H9 (cell line): ENCODE data around the gene PDE12. TPM values are rescaled to one million over a fixed set of nuclear protein-coding genes. Genes with fewer than 3 reads are reported as not detected.

ENCODE experiments used
- DNase-seq: peaks from one replicate; pipeline ENCODE4 v3.0.0-alpha.2; 2017
- H2AFZ ChIP-seq: one replicate; pipeline ENCODE4 v1.6.1; 2013; ENCODE audit warnings: mild to moderate bottlenecking, low read length, control low read depth, moderate library complexity
- H2AK5ac ChIP-seq: 2 replicates; pipeline ENCODE4 v1.6.1; 2013; ENCODE audit warnings: low read length, control low read depth, mixed read lengths; ENCODE audit not compliant: insufficient read length
- H2BK120ac ChIP-seq: one replicate; pipeline ENCODE4 v1.6.1; 2013; ENCODE audit warnings: low read depth, mild to moderate bottlenecking, low read length, control low read depth, inconsistent platforms; ENCODE audit not compliant: poor library complexity, severe bottlenecking
- H2BK12ac ChIP-seq: 2 replicates; pipeline ENCODE4 v1.6.1; 2013; ENCODE audit warnings: low read length, control low read depth, mixed read lengths, low read depth; ENCODE audit not compliant: insufficient read length
- H2BK15ac ChIP-seq: 2 replicates; pipeline ENCODE4 v1.6.1; 2013; ENCODE audit warnings: low read depth, low read length, control low read depth
- H2BK20ac ChIP-seq: one replicate; pipeline ENCODE4 v1.6.1; 2013; ENCODE audit warnings: low read depth, mild to moderate bottlenecking, low read length, control low read depth, inconsistent platforms; ENCODE audit not compliant: poor library complexity, severe bottlenecking
- H2BK5ac ChIP-seq: 2 replicates; pipeline ENCODE4 v1.6.1; 2013; ENCODE audit warnings: low read length, control low read depth, mixed read lengths; ENCODE audit not compliant: insufficient read length
- H3K14ac ChIP-seq: 2 replicates; pipeline ENCODE4 v1.6.1; 2013; ENCODE audit warnings: low read length, control low read depth; ENCODE audit not compliant: insufficient read depth
- H3K18ac ChIP-seq: 2 replicates; pipeline ENCODE4 v1.6.1; 2013; ENCODE audit warnings: low read depth, mild to moderate bottlenecking, mixed read lengths, low read length, control low read depth; ENCODE audit not compliant: insufficient read length
- H3K23ac ChIP-seq: 2 replicates; pipeline ENCODE4 v1.6.1; 2013; ENCODE audit warnings: low read length, control low read depth, mixed read lengths, low read depth; ENCODE audit not compliant: insufficient read length
- H3K23me2 ChIP-seq: 2 replicates; pipeline ENCODE4 v1.6.1; 2013; ENCODE audit warnings: low read depth, mild to moderate bottlenecking, mixed read lengths, low read length, control low read depth; ENCODE audit not compliant: insufficient read length, poor library complexity, severe bottlenecking
- H3K27ac ChIP-seq: 2 replicates; pipeline ENCODE4 v1.5.1; 2013; ENCODE audit warnings: low read length, control low read depth, mixed read lengths, low read depth; ENCODE audit not compliant: insufficient read length
- H3K27me3 ChIP-seq: 2 replicates; pipeline ENCODE4 v1.6.1; 2013; ENCODE audit warnings: low read length, control low read depth, inconsistent platforms; ENCODE audit not compliant: insufficient read depth
- H3K4ac ChIP-seq: 2 replicates; pipeline ENCODE4 v1.6.1; 2013; ENCODE audit warnings: low read depth, mild to moderate bottlenecking, control low read depth, inconsistent platforms, low read length, moderate library complexity
- H3K4me1 ChIP-seq: 2 replicates; pipeline ENCODE4 v1.6.1; 2013; ENCODE audit warnings: low read length, control low read depth, inconsistent platforms; ENCODE audit not compliant: insufficient read depth
- H3K4me2 ChIP-seq: 2 replicates; pipeline ENCODE4 v1.6.1; 2013; ENCODE audit warnings: low read length, control low read depth, mixed read lengths; ENCODE audit not compliant: insufficient read length, insufficient read depth
- H3K56ac ChIP-seq: 2 replicates; pipeline ENCODE4 v1.6.1; 2013; ENCODE audit warnings: low read depth, mild to moderate bottlenecking, mixed read lengths, low read length, control low read depth; ENCODE audit not compliant: insufficient read length
- H3K79me1 ChIP-seq: 2 replicates; pipeline ENCODE4 v1.6.1; 2013; ENCODE audit warnings: low read depth, mild to moderate bottlenecking, moderate library complexity, low read length, control low read depth, inconsistent platforms; ENCODE audit not compliant: insufficient read depth, poor library complexity, severe bottlenecking
- H3K79me2 ChIP-seq: 2 replicates; pipeline ENCODE4 v1.6.1; 2013; ENCODE audit warnings: low read length, control low read depth, inconsistent platforms; ENCODE audit not compliant: insufficient read depth
- H3K9ac ChIP-seq: 2 replicates; pipeline ENCODE4 v1.6.1; 2013; ENCODE audit warnings: low read length, control low read depth, mixed read lengths; ENCODE audit not compliant: insufficient read length; ENCODE audit errors: extremely low read depth
- H3K9me3 ChIP-seq: one replicate; pipeline ENCODE4 v1.6.1; 2013; ENCODE audit warnings: low read depth, low read length, inconsistent platforms; ENCODE audit not compliant: control insufficient read depth
- H3T11ph ChIP-seq: one replicate; pipeline ENCODE4 v1.6.1; 2013; ENCODE audit warnings: mild to moderate bottlenecking, low read length, control low read depth, inconsistent platforms
- H4K20me1 ChIP-seq: one replicate; pipeline ENCODE4 v1.6.1; 2013; ENCODE audit not compliant: control insufficient read depth, insufficient read length, insufficient read depth
- H4K5ac ChIP-seq: 2 replicates; pipeline ENCODE4 v1.6.1; 2013; ENCODE audit warnings: low read depth, mild to moderate bottlenecking, mixed read lengths, low read length, control low read depth; ENCODE audit not compliant: insufficient read length
- H4K8ac ChIP-seq: replicated peaks from 2 replicates; pipeline ENCODE4 v1.6.1; 2013; ENCODE audit warnings: low read length, control low read depth, mixed read lengths, low read depth; ENCODE audit not compliant: insufficient read length
- H4K91ac ChIP-seq: 2 replicates; pipeline ENCODE4 v1.6.1; 2013; ENCODE audit warnings: low read depth, mild to moderate bottlenecking, moderate library complexity, mixed read lengths, low read length, control low read depth; ENCODE audit not compliant: insufficient read length
- H3K27ac Mint-ChIP-seq, 3 experiments: 2 replicates in 2 of 3; 3 replicates in 1 of 3; pipeline ENCODE4 v1.8.0; 2020 to 2021; ENCODE audit warnings: mixed read lengths in 3 of 3, mild to moderate bottlenecking in 1 of 3, moderate library complexity in 1 of 3
- H3K27me3 Mint-ChIP-seq: 2 replicates; pipeline ENCODE4 v1.8.0; 2021; ENCODE audit warnings: low read depth, mild to moderate bottlenecking, moderate library complexity, mixed read lengths
- H3K36me3 Mint-ChIP-seq, 3 experiments: 2 replicates in 2 of 3; 3 replicates in 1 of 3; pipeline ENCODE4 v1.8.0; 2020 to 2021; ENCODE audit warnings: low read depth in 3 of 3, mixed read lengths in 3 of 3; ENCODE audit not compliant: insufficient read depth in 1 of 3
- H3K4me1 Mint-ChIP-seq, 2 experiments: 2 replicates each; pipeline ENCODE4 v1.8.0; 2020; ENCODE audit warnings: mixed read lengths in 2 of 2
- H3K4me3 Mint-ChIP-seq, 2 experiments: 2 replicates in 1 of 2; 3 replicates in 1 of 2; pipeline ENCODE4 v1.8.0; 2020 to 2021; ENCODE audit warnings: mild to moderate bottlenecking in 2 of 2, mixed read lengths in 2 of 2, moderate library complexity in 1 of 2
- H3K9me3 Mint-ChIP-seq, 2 experiments: 2 replicates in 1 of 2; 3 replicates in 1 of 2; pipeline ENCODE4 v1.8.0; 2020; ENCODE audit warnings: mild to moderate bottlenecking in 2 of 2, mixed read lengths in 2 of 2, moderate library complexity in 1 of 2
- WGBS: extraction: QIAGEN DNeasy Blood & Tissue Kit; methylation state at CpG from one replicate; pipeline ENCODE4 v1.1.7; 2013; ENCODE audit warnings: missing lambda C conversion rate, low lambda C conversion rate, mixed read lengths; ENCODE audit not compliant: insufficient read length; ENCODE audit errors: extremely low coverage; 5-methylcytosine and 5-hydroxymethylcytosine counted together
- total RNA-seq: library from RNA; stranded (reverse); gene quantifications from 2 replicates; pipeline ENCODE4 v1.2.1, GENCODE V29; 2021
- TF ChIP-seq, protein P1 (sequence below): fragments of 200-600 bp; sonication (generic); conservative IDR thresholded peaks from 3 replicates; pipeline ENCODE4 v1.8.0; 2021; ENCODE audit warnings: antibody characterized with exemption, mild to moderate bottlenecking

Gene PDE12
- total RNA-seq, 1 experiment from 2014 or later: 18.9 TPM

DNA sequence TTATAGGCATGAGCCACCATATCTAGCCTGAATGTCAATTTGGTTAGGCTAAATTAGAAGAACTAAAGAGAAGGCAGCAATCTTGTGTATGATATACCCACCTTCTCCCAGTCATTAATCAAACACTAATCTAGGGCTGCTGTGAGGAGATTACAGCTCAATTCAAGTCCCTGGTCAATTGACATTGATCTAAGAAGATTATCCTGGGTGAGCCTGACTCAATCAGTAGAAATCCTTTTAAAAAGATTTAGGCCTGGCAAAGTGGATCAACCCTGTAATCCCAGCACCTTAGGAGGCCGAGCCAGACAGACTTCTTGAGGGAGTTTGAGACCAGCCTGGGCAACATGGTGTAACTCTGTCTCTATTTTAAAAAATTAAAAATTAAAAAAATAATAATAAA lies 9.5 kb upstream of the PDE12 start:
- Mint-ChIP-seq H3K36me3 (no peaks in the 10 kb centered on the region), H3K9me3 (no peaks in the 10 kb centered on the region), H3K27ac (no peak overlapping the region), H3K27me3 (peaks cover 2% of the 10 kb centered on the region; the same call in 1 of the 2 replicates), H3K4me1 (peaks cover 10% of the 10 kb centered on the region in 2 experiments), H3K4me3 (no peak overlapping the region)
- no peak overlapping the region for H2BK120ac ChIP-seq
- H2BK15ac ChIP-seq: no peak overlapping the region
- no peaks in the 10 kb centered on the region for H3K27me3 ChIP-seq
- H2BK12ac ChIP-seq: no peak overlapping the region
- no peaks in the 10 kb centered on the region for H3K4me1 ChIP-seq
- H3K18ac ChIP-seq: no peak overlapping the region
- no peak overlapping the region for H4K5ac ChIP-seq
- no peak overlapping the region for H2BK5ac ChIP-seq
- H2BK20ac ChIP-seq: no peak overlapping the region
- no peaks in the 10 kb centered on the region for H4K20me1 ChIP-seq
- no peaks in the 10 kb centered on the region for H3K79me1 ChIP-seq
- H3K9ac ChIP-seq: no peak overlapping the region
- no peak overlapping the region for H4K8ac ChIP-seq
- H3K14ac ChIP-seq: no peak overlapping the region
- peaks cover 3% of the 10 kb centered on the region for H3K23me2 ChIP-seq
- no peak overlapping the region for H3K56ac ChIP-seq
- no peaks in the 10 kb centered on the region for H3K79me2 ChIP-seq
- no peak overlapping the region for H3T11ph ChIP-seq
- H3K4me2 ChIP-seq: no peak overlapping the region
- H3K9me3 ChIP-seq: no peaks in the 10 kb centered on the region
- no peak for DNase-seq
- no peak overlapping the region for H2AK5ac ChIP-seq
- TF ChIP-seq, protein P1, sequence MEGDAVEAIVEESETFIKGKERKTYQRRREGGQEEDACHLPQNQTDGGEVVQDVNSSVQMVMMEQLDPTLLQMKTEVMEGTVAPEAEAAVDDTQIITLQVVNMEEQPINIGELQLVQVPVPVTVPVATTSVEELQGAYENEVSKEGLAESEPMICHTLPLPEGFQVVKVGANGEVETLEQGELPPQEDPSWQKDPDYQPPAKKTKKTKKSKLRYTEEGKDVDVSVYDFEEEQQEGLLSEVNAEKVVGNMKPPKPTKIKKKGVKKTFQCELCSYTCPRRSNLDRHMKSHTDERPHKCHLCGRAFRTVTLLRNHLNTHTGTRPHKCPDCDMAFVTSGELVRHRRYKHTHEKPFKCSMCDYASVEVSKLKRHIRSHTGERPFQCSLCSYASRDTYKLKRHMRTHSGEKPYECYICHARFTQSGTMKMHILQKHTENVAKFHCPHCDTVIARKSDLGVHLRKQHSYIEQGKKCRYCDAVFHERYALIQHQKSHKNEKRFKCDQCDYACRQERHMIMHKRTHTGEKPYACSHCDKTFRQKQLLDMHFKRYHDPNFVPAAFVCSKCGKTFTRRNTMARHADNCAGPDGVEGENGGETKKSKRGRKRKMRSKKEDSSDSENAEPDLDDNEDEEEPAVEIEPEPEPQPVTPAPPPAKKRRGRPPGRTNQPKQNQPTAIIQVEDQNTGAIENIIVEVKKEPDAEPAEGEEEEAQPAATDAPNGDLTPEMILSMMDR: no peak
- WGBS: no CpG with 5 or more reads among the region's 1 CpG
- H3K27ac ChIP-seq: no peak overlapping the region
- no peak overlapping the region for H3K23ac ChIP-seq
- H3K4ac ChIP-seq: no peak overlapping the region
- H4K91ac ChIP-seq: no peak overlapping the region
- H2AFZ ChIP-seq: no peak overlapping the region
